NCI-H1048 (cell line): ENCODE measurements around the gene TRAPPC14.

ENCODE experiments used
- DNase-seq: peaks from one replicate; lab custom pipeline; 2025; lab: John Stamatoyannopoulos, UW

Gene TRAPPC14

DNA sequence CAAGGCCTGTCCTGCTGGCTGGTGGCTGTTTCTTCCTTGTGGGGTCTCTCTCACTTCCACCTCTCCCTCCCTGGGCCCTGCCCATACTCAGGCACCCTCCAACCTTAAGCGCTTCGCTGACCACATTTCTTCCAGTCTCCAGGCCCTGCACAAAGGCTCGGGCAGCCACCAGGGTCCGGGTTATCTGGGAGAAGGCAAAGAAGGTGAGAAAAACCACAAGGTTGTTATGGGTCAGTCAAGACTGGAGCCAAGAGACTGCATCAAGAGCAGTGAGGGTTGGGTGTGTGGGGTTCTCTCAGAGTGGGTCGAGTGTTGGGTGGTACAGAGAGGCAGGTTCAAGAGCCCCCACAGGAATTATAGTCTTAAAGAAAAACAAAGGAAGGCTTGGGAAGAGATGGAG, 16.1 kb upstream of the TRAPPC14 start:
- DNase-seq = no peak

DNA sequence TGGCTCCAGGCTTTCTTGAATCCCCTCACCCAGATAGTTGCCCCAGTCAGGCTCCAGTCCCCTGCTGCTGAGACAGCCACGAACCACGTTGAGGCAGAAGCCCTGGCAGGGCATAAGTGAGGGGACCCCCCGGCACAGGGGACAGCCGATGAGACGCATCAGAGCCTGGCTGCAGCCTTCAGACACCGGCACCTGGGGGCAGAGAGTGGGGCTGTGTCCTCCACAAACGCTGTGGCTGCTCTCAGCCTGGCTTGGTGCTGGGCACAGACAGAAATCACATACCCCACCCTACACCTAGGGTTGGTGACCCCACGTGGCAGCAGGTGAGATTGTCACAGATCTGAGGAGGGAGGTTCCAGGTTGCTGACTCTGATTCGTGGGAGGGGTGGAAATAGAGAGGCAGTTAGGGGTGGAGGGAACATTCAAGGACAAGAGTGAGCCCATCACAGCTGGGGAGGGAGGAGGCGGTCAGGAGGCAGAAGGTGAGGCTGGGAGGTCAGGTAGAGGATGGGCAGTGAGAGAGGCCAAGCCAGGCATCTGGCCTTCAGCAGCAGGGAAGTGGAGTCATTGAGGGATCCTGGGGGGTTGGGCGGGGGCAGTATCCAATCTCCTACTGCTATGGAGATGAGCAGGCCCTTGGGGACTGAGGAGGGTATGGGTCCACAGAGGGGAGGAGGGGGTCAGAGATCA, 15.4 kb upstream of the TRAPPC14 start:
- no peak for DNase-seq

GRCh38 chr7:100171840-100172239, 13.3 kb upstream of the TRAPPC14 start:
- no peak for DNase-seq

GRCh38 chr7:100171087-100171681, 12.7 kb upstream of the TRAPPC14 start:
- no peak for DNase-seq

DNA sequence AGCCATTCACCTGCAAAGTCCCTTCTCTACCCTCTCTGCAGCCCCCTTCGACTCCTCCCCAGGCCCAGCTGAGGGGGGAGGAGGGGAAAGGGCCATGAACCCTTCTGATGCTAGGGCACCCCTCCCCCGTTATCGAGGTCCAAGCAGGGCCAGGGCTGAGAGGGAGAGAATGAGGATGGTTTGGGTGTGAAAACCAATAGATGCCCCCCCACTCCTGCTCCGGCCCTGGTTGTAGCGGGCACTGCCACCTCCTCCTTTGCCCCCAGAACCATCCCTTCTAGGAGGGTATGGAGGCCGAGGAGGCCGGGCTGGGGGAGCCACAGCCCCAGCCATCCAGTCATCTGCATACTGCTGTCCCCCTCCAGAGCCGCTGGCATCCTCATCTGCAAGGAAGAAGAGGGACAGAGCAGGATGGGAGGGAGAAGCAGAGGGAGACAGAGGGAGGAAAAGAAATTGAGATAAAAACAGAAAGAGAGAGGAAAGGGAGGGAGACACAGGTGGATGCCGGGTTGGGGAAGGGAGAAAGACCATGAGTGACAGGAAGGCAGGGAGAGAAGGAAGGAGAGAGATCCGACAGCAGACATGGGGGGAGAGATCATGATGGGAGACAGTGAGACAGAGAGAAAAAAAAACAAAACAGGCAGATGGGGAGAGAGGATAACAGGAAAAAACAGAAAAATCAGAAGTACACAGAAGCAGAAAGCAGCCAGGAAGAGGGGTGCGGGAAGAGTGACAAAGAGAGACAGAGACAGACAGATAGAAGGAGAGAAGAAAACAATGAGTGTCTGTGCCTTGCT, 11.8 kb upstream of the TRAPPC14 start:
- no peak for DNase-seq

DNA sequence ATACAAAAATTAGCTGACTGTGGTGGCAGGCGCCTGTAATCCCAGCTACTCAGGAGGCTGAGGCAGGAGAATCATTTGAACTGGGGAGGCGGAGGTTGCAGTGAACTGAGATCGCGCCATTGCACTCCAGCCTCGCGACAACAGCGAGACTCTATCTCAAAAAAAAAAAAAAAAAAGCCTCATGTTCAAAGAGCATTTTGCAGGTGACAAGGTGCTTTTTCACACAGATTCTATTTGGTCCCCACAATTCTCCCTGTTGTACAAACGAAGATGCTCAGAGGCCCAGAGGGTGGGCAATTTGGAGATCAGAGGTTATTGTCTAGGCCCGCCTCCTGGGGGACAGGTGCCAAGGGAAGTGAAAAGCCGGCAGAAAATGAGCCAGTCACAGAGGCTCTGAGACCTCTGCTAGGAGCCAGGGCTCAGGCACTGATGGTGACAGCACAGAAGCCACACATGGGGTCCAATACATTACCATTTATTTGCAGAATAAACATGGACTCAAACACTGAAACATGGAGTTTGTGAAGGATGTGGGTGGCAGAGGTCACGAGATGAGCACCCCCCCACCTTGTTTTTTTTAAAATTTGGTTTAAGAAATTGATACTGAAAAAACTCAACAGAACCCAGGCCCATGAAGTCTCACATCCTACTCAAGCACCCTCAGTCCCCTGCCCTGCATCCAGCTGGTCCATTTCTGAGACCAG, 10.8 kb upstream of the TRAPPC14 start:
- DNase-seq = no peak

GRCh38 chr7:100167912-100168323, 9.4 kb upstream of the TRAPPC14 start:
- DNase-seq = no peak

DNA sequence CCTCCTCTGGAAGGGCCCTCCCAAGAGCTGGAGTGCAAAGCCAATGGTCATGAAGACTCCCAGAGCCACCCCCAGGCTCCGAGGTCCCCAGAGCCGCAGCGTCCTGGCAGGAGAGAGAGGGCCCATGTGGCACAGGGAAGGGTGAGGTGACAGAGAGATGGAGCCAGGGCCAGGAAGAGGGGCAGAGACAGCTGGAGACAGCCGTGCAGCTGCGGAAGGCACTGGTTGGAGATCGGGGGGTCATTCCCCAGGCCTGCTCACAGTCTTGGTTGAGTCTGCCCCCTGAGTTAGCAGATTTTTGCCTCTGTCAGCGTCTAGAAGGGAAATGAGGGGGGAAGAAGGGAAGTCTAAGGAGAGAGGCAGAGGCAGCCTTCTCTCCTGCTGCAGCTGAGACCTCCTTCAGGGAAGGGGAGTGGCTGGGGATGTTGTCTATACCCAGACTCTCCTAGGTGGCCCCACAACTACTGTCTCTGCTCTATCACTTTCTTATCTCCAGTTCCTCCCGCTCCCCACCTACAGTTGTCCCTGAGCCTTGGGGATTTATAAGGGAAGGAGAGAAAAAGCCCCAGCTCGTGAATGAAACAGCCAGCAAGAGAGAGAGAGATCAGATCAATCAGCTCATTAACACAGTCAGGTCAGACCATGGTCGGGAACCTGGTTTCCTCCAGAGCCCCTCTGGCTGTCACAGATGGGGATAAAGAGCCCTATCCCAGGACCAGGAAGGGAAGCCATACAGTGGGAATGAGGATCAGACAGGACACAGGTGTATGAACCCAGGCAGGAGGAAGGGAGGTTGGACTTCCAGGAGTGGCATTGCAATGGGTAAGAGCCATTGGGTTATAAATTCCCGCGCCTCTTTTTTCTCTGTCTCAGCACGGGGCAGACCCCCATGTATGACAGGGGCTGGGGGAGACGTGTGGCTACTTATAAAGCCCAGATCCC, 8.7 kb upstream of the TRAPPC14 start:
- no peak for DNase-seq

DNA sequence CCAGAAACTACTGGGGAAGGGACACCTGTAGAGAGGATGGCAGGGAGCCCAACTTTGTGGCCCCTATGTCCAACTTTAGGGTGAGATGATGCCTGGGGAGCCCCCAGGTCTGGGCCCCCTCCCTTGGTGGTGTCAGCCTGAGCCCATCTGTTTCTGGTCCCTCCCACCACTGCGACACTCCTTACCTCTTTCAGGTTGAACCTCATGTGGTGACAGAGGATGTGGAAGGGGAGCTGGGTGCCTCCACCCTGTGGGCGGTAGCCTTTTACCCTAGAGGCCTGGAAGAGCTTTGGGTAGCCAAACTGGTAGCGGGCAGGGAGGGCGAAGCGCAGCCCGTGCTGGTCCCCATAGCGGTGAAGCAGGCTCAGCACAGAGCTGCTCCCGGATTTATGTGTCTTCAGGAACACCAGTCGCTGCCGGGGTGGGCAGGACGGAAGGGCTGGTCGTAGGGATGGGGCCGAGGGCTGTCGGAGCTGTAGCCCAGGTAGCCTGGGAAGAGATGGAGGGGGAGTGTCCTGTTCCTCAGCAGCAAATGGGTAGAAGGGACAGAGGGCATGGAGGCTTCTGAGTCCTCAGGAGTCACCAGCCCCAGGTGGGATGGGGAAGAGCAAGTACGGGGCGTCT, 7.9 kb upstream of the TRAPPC14 start:
- no peak for DNase-seq

DNA sequence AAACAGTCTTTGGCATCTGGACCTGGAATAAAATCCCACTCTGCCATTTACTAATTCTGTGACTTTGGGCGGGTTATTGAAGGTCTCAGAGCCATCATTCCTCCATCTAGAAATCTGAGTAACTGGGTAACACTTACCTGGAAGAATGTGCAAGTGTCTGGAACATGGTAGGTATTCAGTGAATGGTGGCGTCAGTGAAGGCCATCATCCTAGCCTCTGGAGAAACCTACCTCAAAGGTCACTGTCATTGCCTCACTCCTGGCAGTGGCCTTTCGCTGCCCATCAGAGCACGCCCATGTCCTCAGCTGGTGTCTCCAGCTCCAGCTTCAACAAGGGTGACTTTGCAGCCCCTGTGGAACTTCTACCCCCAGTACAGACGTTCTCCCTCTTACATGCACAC, 5.3 kb upstream of the TRAPPC14 start:
- no peak for DNase-seq

- no peak for DNase-seq
These were observed 4.5 kb upstream of the TRAPPC14 start for GRCh38 chr7:100163006-100163531.

GRCh38 chr7:100160067-100160466, 1.5 kb upstream of the TRAPPC14 start:
- no peak for DNase-seq

- no peak for DNase-seq
These were observed 638 bp upstream of the TRAPPC14 start for GRCh38 chr7:100159099-100159623.

DNA sequence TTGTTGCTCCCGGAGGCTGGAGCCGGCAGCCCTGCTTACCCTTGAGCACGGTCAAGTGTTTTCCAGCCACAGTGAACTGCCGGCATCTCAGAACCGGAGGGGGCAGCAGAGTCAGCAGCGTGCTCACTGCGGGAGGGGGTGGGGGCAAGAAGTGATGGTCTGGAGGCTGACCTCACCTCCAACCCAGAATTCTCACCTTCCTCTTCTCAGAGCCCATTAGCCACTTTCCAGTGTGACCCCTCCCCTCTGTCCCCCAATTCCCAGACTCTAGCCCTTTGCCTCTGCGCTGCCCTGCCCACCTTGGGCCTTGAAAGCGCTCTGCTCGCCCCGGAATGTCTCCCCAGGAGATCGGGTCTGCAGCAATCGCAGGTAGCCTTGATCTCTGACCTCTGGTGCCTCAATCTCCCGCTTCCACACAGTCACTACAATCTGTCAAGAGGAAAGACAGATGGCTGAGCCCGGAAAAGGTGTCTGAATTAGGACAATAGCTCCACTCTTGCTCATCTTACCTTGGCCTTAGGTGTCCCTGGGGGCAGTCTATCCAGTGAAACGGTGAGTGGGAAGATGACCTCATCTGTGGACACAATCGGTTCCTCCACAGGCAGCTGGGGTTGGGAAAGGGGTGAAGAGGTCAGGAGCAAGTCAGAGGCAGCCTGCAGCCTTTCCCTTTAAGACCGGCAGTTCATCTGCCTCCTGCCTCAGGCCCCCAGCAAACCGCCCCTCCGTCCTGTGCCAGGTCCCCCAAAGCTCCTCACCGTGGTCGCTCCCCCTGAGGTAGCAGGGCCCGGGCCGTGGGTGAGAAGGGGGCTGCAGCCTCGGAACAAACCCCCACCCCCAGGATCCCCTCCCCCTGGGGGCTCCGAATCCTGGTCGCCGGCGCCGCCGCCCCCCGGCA, 942 bp downstream of the TRAPPC14 start:
- no peak for DNase-seq

- no peak for DNase-seq
These were observed 1.5 kb downstream of the TRAPPC14 start for GRCh38 chr7:100157069-100157333.

GRCh38 chr7:100156331-100157068, 2.0 kb downstream of the TRAPPC14 start:
- no peak for DNase-seq

DNA sequence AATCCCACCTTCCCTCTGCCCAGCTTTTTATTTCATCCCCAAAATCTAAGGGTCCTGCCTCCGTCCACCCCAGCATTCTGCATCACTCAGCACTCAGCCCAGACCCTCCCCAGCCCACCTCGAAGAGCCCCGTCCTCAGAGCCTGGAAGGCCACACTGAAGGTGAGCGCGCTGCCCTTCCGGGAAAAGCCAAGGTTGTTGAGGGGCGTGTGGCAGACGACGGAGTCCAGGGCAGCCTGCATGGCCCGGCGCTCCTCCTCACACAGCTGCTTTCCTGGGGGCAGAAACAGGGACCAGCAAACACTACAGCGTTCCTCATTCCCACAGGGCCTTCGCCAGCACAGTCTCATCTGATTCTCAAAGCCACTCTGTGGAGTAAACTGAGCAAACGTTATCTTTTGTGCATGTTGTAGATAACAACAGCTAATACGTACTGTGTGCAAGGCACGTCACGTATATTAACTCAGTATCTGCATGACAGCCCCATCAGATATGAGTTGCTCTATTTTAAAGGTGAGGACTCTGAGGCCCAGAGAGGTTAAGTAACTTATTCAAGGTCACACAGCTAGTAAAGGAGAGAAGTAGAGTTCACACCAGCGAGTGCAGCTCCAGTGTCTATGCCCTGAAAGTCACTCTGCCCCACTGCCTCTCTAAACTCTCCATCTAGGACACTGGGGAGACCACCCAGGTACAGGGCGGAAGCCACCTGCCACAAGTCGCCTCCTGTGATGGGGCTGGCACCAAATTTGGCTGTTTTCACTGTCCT, 2.8 kb downstream of the TRAPPC14 start:
- DNase-seq = no peak
